ENCODE results near the gene BRSK1. TPM values are rescaled to one million over a fixed set of nuclear protein-coding genes. Genes with fewer than 3 reads are reported as not detected.

The BRSK1 gene
- total and polyA plus RNA-seq, 2 of the 13 experiments (the other 11 are each of a cell fraction or from before 2014, with no cell fraction given), result 0.18 to 1.2 TPM

- no peak for TF ChIP-seq ZNF580 (CRISPR knock-in tag; IDR thresholded peaks at IDR 0.05; ENCODE audit: borderline replicate concordance, low read depth)
- no peak for TF ChIP-seq KLF11 (CRISPR knock-in tag; IDR thresholded peaks at IDR 0.05)
- no peak for TF ChIP-seq ZBTB4 (CRISPR knock-in tag; IDR thresholded peaks at IDR 0.05; ENCODE audit: borderline replicate concordance)
- TF ChIP-seq NR2F6 (IDR thresholded peaks at IDR 0.05), result no peak
- TF ChIP-seq NR2F6 (CRISPR knock-in tag; IDR thresholded peaks at IDR 0.05), result no peak
- no peak for TF ChIP-seq THAP7 (CRISPR knock-in tag; IDR thresholded peaks at IDR 0.05)
- no peak for TF ChIP-seq NFKBIZ (CRISPR knock-in tag; IDR thresholded peaks at IDR 0.05)
- TF ChIP-seq THYN1 (CRISPR knock-in tag; IDR thresholded peaks at IDR 0.05; ENCODE audit: borderline replicate concordance, low read depth), result no peak
- TF ChIP-seq ZBTB34 (CRISPR knock-in tag; IDR thresholded peaks at IDR 0.05), result no peak
- TF ChIP-seq HNRNPUL1 (IDR thresholded peaks at IDR 0.05; ENCODE audit: low read depth, low read length), result no peak
- TF ChIP-seq DMAP1 (CRISPR knock-in tag; IDR thresholded peaks at IDR 0.05), result no peak
- TF ChIP-seq HMGXB4 (CRISPR knock-in tag; IDR thresholded peaks at IDR 0.05; ENCODE audit: borderline replicate concordance in 1 of 2, low read depth in 1 of 2), result no peak
- TF ChIP-seq ZNF431 (CRISPR knock-in tag; IDR thresholded peaks at IDR 0.05; ENCODE audit: borderline replicate concordance, low read depth), result 0 out of 2 replicates have a peak, but pooled peaks have one; percentile 34
- TF ChIP-seq SRSF9 (IDR thresholded peaks at IDR 0.05; ENCODE audit: borderline replicate concordance, insufficient read depth, low read depth, low read length, poor library complexity, severe bottlenecking), result no peak
- no peak for TF ChIP-seq MED8 (CRISPR knock-in tag; IDR thresholded peaks at IDR 0.05; ENCODE audit: insufficient replicate concordance)
- peak; percentile 36; the same call in 1 of the 2 replicates for TF ChIP-seq ZNF563 (CRISPR knock-in tag; IDR thresholded peaks at IDR 0.05)
- 0 out of 2 replicates have a peak, but pooled peaks have one; percentile 53 for TF ChIP-seq ZNF558 (CRISPR knock-in tag; IDR thresholded peaks at IDR 0.05; ENCODE audit: borderline replicate concordance)
- TF ChIP-seq ZNF781 (CRISPR knock-in tag; IDR thresholded peaks at IDR 0.05; ENCODE audit: borderline replicate concordance, not compliant biosample characterization), result no peak
- no peak for TF ChIP-seq ATF5 (CRISPR knock-in tag; IDR thresholded peaks at IDR 0.05; ENCODE audit: low read depth)
- TF ChIP-seq ZNF3 (CRISPR knock-in tag; IDR thresholded peaks at IDR 0.05), result no peak
Measured at GRCh38 chr19:55257461-55258420, 26.1 kb upstream of the BRSK1 start (continued).
